Measurements from ENCODE around the gene CST11.

The CST11 gene

DNA sequence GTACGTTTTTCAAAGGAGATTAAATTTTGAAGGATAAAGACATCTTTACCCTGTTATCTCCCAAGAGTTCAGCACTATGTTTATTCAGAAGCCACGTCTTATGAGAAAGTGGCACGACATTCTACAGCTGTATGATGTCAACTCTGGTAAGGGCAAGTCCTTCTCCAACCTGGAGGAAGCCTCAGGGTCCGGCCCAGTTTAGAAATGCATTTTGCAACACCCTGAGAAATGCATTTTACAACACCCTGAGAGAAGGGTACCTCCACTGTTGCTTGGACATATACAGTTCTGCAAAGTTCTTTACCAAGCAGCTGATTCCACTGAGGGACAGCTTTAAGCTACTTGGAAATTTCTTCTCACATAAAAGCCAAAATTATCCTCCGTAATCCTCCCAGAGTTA lies 48.9 kb downstream of the CST11 start:
- Histone ChIP-seq H2AFZ (ENCODE audit: low read length) (no peak overlapping the region), H3K9ac (ENCODE audit: low read length) (no peak overlapping the region), H3K36me3 (replicated peaks; ENCODE audit: insufficient read depth, low read length) (0 out of 2 replicates have a peak, but pooled peaks cover 4% of the 10 kb centered on the region), H3F3A (ENCODE audit: insufficient read depth, low read length) (no peaks in the 10 kb centered on the region), H4K20me1 (ENCODE audit: insufficient read depth, low read length) (peaks cover 3% of the 10 kb centered on the region; the same call in 1 of the 2 replicates), H3K79me2 (ENCODE audit: low read length) (peaks cover 63% of the 10 kb centered on the region), H3K4me2 (ENCODE audit: low read depth, low read length) (no peak overlapping the region), H3K9me3 (replicated peaks; ENCODE audit: insufficient read depth, low read length) (no peaks in the 10 kb centered on the region), H3K4me1 (ENCODE audit: low read length) (no peaks in the 10 kb centered on the region), H3K4me3 (ENCODE audit: low read length) (no peak overlapping the region), H3K27ac (ENCODE audit: low read length) (no peak overlapping the region), H3K9me2 (replicated peaks; ENCODE audit: insufficient read depth, low read length) (no peaks in the 10 kb centered on the region), H3K27me3 (replicated peaks; ENCODE audit: insufficient read depth, low read length) (no peaks in the 10 kb centered on the region)
- DNase-seq, result no peak
- no peak for TF ChIP-seq EZH2phosphoT487 (IDR thresholded peaks at IDR 0.05; ENCODE audit: low read length)
- TF ChIP-seq, protein P1, sequence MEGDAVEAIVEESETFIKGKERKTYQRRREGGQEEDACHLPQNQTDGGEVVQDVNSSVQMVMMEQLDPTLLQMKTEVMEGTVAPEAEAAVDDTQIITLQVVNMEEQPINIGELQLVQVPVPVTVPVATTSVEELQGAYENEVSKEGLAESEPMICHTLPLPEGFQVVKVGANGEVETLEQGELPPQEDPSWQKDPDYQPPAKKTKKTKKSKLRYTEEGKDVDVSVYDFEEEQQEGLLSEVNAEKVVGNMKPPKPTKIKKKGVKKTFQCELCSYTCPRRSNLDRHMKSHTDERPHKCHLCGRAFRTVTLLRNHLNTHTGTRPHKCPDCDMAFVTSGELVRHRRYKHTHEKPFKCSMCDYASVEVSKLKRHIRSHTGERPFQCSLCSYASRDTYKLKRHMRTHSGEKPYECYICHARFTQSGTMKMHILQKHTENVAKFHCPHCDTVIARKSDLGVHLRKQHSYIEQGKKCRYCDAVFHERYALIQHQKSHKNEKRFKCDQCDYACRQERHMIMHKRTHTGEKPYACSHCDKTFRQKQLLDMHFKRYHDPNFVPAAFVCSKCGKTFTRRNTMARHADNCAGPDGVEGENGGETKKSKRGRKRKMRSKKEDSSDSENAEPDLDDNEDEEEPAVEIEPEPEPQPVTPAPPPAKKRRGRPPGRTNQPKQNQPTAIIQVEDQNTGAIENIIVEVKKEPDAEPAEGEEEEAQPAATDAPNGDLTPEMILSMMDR (IDR thresholded peaks at IDR 0.05; ENCODE audit: low read length), result no peak
- no peak for TF ChIP-seq EZH2 (optimal IDR thresholded peaks at IDR 0.05; ENCODE audit: low read depth, low read length)

DNA sequence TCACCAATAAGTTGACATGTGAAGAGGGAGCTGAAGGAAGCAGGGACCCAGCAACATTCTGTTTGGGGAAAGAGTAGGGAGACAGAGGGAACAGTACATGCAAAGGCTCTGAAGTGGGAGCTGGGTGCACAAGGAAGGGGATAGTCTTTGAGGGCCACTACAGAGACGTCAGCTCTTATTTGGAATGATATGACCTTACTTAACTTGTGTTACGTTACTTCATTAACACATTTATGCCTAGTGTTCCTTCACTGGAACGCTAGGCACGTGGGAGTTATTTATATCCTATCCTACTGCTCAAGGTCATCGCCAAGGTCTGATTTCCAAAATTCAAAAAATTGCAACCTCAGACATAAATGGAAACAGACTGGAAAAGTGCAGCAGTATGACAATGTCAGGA lies 51.6 kb downstream of the CST11 start:
- Histone ChIP-seq H3K4me3 (ENCODE audit: low read length) (no peak overlapping the region), H3K27ac (ENCODE audit: low read length) (no peak overlapping the region), H3K4me2 (ENCODE audit: low read depth, low read length) (no peak overlapping the region), H2AFZ (ENCODE audit: low read length) (no peak overlapping the region), H3K79me2 (ENCODE audit: low read length) (peaks cover 46% of the 10 kb centered on the region), H3K9me3 (replicated peaks; ENCODE audit: insufficient read depth, low read length) (no peaks in the 10 kb centered on the region), H4K20me1 (ENCODE audit: insufficient read depth, low read length) (no peaks in the 10 kb centered on the region), H3K4me1 (ENCODE audit: low read length) (no peaks in the 10 kb centered on the region), H3K9ac (ENCODE audit: low read length) (no peak overlapping the region), H3F3A (ENCODE audit: insufficient read depth, low read length) (no peaks in the 10 kb centered on the region), H3K9me2 (replicated peaks; ENCODE audit: insufficient read depth, low read length) (no peaks in the 10 kb centered on the region), H3K36me3 (replicated peaks; ENCODE audit: insufficient read depth, low read length) (peaks cover 4% of the 10 kb centered on the region; the same call in 1 of the 2 replicates), H3K27me3 (replicated peaks; ENCODE audit: insufficient read depth, low read length) (no peaks in the 10 kb centered on the region)
- TF ChIP-seq EZH2phosphoT487 (IDR thresholded peaks at IDR 0.05; ENCODE audit: low read length) (no peak), EZH2 (optimal IDR thresholded peaks at IDR 0.05; ENCODE audit: low read depth, low read length) (no peak)
- TF ChIP-seq, protein P1 (IDR thresholded peaks at IDR 0.05; ENCODE audit: low read length), result no peak
- no peak for DNase-seq
